Measurements from ENCODE around the gene LGALS8.
"Not testable (repeated sequence)": the region's sequence is repeated elsewhere in the genome, so short reads cannot be mapped to it uniquely, and the experiment has no call there.

The LGALS8 gene

DNA sequence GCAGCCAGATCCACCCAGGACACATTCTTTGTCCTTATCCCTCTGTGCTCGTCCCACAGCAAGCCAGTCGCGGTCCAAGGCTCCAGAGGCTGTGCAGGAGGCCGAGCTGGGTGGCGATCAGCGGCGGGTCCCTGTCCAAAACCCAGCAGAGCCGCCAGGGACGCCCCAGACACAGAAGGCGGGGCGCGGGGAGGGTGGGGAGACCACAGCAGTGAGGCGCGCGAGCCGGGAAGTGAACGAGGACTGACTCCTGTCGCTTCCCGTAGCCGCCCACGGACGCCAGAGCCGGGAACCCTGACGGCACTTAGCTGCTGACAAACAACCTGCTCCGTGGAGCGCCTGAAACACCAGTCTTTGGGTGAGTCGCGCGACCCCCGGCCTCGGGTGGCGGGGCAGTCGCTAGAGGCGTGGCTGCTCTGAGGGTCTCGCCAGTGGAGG, at the start of gene LGALS8:
Gene LGALS8 (plus strand): TSS at position 279 of the 438 bp plus-strand sequence. CDS start 2,089 bp downstream, outside the sequence.
- peak; percentile 62 for DNase-seq

DNA sequence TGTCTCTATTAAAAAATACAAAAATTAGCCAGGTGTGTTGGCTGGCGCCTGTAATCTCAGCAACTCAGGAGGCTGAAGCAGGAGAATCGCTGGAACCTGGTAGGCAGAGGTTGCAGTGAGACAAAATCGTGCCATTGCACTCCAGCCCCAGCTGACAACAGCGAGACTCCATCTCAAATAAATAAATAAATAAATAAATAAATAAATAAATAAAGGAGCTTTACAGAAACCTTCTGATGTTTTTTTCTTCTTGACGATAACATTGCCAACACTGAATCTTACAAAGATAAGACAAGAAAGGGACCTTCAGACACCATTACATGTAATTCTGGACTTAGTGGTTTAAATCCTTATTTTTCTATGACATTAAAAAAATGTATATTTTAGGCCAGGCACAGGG, 47.8 kb upstream of the LGALS8 start:
- no peak for DNase-seq

DNA sequence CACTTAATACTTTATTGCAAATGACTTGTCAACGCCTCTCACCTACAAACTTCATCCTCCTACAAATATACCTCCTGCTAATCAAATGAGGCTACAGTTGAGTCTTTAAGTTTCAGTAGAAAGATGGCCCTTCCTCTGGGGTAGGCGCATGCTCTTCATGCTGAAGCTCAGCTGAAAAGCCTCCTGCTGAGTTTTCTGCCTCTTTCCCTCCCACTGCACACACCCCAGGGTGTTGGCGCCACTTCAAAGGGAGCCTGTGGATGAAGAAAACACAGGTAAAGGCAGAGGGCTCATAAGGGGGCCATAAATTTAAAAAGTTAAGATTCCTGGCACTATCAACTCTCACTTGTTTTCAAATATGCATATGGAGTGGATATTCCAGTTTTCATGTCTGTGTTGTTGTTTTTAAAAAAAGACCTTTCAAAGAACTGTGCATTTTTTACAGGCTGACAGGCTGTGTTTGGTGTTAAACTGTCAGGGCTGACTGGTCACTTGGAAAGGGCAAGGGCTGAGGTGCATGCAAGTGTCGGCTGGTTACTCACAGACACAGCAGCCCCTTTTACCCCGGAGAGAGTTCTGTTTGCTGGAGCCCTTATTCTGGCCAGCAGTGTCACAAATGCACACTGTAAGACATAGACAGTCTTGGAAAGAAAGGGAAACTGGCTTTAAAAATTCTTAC, 42.9 kb upstream of the LGALS8 start:
- no peak for DNase-seq

DNA sequence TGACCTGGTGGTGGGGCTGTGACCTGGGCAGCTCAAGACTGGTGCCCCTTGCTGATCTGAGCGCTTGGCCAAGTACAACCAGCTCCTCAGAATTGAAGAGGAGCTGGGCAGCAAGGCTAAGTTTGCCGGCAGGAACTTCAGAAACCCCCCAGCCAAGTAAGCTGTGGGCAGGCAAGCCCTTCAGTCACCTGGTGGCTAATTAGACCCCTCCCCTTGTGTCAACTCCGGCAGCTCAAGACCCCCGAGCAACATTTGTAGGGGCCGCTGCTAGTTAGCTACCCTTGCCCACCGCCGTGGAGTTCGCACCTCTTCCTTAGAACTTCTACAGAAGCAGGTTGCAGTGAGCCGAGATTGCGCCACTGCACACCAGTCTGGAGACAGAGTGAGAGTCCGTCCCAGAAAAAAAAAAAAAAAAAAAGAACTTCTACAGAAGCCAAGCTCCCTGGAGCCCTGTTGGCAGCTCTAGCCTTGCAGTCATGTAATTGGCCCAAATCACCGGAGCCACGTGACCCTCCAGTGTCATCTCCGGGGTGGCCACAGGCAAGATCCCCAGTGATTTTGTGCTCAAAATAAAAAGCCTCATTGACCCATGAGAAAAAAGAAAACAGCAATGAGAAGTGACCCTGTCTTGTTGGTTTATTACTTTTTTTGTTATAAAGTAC, 39.3 kb upstream of the LGALS8 start:
- DNase-seq = no peak

DNA sequence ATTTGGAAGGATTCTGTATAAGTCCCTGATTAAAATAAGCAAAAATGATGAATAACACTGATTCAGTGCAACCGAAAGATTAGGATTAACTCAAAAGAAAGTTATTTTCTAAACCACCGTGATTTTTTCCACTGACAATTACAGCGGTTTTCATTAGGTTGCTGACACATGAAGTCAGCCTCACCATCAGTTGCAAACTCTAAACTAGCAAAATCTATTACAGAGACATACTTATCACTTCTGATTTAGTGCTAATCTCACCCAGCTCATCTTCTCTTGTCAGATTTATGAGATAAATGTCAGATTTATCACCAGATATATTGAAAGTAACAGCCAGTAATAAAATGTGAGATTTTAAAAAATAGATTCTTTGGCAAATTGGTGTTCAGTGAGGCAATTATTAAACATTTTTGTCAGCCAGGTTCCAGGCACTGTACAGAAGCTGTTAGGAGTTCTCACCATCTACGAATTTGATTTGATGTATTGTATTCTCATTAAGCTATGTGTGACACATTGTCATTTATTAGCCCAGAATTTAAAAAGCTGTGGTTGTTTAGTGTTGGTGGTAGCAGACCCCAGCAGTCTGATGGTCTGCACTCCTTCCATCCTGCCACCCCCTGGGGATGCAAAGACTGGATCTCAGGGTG, 37.3 kb upstream of the LGALS8 start:
- DNase-seq = no peak

DNA sequence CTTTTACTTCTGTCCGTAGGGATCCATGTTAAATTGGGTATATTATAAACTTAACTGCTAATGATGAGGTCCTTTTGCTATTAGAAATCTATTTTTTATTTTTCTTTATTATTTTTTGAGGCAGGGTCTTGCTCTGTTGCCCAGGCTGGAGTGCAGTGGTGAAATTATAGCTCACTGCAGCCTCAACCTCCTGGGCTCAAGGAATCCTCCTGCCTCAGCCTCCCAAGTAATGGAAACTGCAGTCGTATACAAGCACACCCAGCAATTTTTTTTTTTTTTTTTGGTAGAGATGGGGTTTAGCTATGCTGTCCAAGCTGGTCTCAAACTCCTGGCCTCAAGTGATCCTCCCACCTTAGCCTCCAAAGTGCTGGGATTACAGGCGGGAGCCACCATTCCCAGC, 34.6 kb upstream of the LGALS8 start:
- DNase-seq = not testable (repeated sequence)

DNA sequence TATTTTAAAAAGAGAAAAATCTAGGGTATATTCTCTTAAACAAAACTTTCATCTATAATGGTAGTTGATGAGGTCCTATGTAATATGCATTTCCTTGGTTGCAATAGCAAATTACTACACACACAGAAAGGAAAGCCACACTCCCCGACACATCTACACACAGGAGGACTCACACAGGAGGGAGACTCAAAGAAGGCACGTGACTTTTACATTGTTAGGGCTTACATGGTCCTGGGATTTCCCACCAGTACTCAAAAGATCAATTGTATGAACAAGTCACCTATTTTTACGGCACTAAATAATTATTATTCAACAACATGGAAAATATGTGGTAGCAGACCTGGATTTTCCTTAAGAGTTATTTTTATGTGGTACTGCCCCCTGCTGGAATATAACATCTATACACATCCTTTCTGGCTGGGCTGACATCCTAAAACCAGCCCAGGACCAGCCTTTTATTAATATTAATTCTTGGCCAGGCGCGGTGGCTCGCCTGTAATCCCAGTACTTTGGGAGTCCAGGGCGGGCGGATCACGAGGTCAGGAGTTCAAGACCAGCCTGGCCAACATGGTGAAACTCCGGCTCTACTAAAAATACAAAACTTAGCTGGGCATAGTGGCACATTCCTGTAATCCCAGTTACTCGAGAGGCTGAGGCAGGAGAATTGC, 33.9 kb upstream of the LGALS8 start:
- DNase-seq = peak; percentile 24

DNA sequence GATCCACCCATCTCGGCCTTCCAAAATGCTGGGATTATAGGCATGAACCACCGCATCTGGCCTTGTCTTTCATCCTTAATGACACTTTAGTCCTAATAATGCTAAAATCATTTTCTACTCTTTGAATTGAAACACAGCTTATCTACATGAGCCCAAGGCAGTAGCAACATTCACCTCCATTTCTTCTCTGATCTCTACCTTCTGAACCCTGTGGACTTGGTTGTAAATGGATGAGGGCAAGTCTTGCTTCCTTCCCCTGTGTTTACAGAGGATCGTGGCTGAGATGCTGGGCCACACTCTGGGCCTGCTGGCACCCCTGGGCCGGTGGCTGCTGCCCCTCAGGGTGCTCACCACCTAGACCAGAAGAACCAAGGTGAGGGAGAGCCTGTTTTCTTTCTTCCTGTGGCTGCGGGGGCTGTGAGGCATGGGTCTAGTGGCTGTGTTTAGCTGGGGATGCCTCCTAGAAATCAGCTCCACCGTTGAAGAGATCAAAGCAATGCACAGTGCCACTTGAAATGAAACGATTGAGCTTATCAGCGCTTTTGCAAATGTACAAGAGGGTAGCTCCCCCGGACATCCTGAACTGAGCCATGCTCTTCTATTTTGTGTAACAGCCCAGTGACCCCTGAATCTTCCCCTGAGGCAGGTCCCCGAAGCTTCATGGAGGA, 32.2 kb upstream of the LGALS8 start:
- DNase-seq = no peak

DNA sequence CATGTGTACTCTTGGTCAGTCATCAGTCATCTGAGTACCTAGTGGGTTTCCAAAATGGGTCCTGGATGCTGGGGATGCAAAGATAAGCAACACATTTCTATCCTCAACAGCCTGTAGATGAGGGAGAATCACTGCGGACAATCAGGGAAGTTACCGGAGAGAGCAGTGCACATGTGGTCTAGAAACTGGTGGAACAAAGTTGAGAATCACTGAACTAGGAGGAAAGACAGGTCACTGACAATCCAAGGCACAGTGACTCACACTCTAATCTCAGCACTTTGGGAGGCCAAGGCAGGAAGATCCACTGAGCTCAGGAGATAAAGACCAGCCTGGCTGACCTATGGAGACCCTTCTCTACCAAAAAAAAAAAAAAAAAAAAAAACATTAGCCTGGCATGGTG, 31.4 kb upstream of the LGALS8 start:
- DNase-seq = no peak

DNA sequence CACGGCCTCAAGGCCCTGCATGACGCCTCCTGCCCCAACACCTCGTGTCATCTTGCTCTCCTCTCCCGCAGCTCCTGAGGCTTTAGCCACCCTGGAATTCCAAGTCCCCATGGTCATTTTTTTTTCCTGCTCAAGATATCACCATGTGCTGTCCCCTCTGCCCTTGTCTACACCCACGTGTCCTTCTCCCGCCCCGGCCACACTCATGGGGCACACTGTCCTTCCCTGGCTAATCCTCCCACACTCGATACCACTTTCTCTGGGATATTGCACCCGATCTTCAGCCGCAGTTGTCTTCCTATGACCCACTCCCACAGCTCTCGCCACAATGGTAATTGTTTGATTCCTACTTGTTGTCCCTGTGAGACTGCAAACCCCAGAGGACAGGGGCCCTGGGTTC, 29.7 kb upstream of the LGALS8 start:
- no peak for DNase-seq

DNA sequence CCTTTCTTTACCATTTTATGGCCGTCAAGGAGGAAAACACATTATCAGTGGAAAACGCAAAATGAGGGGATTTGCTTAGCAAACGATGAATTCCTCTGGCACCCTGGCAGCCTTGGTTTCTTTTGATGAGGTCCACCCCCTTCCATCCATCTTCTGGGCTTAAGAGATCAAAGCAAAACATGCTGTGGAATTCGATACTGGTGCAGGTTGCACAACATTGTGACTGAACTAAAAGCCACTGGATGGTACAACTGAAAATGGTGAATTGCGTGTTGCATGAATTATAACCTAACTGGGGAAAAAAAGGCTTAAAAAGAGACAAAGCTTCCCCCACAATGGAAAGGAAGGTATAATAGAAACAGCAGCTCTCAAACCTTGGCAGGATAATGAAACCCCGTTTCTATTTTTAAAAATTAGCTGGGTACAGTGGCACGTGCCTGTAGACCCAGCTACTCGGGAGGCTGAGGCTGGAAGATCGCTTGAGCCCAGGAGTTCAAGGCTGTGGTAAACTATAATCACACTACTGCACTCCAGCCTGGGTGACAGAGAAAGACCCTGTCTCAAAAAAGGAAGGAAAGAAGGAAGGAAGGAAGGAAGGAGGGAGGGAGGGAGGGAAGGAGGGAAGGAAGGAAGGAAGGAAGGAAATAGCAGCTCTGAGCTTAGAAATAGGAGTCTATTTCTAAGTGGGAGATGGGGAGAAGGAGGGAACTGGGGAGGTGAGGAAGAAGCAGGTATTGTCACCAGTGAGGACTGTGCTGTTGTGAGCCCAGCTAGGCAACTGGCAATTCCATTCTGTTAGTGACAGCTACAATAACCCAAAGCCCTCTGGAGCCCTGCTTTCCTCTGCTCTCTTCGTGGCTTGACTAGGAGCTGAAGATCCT, 29.0 kb upstream of the LGALS8 start:
- no peak for DNase-seq

DNA sequence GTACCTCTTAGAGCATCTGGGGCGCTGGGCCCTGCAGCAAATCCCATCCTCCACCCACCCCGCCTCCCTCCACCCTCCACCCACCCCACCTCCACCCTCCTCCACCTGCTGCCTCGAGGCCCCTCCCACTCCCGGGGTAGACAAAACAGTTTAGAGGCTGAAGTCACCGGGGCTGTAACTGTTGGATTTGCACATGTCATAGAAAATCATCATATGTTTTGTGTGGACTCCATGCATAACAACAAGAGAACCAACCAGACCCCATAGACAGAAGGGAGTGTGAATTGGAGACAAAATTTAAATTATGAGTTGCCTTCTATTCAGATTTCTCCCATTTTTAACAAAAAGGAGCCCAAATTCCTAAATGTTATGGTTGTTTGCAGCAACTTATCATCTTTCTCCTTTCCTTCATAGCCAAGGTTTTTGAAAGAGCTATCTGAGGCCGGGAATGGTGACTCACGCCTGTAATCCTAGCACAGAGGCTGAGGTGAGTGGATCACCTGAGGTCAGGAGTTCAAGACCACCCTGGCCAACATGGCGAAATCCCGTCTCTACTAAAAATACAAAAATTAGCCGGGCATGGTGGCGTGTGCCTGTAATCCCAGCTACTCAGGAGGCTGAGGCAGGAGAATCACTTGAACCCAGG, 28.2 kb upstream of the LGALS8 start:
- peak; percentile 14 for DNase-seq

DNA sequence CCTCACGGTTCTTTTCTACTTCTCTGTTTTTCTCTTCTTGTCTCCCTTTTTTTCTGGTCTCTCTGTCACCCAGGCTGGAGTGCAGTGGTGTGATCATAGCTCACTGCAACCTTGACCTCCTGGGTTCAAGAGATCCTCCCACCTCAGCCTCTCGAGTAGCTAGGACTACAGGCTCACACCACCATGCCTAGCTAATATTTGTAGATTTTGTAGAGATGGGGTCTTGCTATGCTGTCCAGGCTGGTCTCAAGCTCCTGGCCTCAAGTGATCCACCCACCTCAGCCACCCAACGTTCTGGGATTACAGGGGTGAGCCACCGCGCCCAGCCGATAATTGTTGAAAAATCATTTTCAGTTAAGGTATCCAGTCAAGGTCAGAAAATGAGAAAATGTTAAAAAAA, 25.9 kb upstream of the LGALS8 start:
- DNase-seq = no peak

DNA sequence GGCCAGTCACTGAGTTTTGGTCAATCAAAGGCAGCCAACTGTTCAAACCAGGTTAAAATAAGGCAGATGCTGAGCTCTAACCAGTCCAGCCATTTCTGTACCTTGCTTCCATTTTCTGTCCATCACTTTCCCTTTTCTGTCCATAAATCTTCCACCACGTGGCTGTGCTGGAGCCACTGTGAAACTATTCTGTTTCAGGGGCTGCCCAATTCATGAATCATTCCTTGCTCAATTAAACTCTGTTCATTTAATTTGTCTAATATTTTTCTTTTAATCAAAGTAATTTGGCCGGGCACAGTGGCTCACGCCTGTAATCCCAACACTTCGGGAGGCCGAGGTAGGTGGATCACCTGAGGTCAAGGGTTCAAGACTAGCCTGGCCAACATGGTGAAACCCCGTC, 22.7 kb upstream of the LGALS8 start:
- no peak for DNase-seq

DNA sequence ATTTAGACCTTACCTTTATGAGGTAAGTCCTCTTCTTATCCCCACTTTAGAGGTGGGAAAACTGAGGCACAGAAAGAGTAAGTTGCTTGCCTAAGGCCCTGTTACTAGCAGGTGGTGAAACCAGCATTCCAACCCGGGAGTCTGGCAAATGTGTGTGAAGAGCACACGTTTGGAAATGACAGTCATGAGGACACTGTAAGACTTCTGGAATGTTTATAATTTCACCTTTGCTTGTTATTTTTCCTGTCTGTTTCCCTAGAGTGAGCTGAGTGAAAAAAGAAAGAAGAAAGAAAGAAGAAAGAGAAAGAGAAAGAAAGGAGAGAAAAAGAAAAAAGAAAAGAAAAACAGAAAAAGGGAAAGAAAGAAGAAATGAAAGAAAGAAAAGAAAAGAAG, 21.2 kb upstream of the LGALS8 start:
- no peak for DNase-seq

DNA sequence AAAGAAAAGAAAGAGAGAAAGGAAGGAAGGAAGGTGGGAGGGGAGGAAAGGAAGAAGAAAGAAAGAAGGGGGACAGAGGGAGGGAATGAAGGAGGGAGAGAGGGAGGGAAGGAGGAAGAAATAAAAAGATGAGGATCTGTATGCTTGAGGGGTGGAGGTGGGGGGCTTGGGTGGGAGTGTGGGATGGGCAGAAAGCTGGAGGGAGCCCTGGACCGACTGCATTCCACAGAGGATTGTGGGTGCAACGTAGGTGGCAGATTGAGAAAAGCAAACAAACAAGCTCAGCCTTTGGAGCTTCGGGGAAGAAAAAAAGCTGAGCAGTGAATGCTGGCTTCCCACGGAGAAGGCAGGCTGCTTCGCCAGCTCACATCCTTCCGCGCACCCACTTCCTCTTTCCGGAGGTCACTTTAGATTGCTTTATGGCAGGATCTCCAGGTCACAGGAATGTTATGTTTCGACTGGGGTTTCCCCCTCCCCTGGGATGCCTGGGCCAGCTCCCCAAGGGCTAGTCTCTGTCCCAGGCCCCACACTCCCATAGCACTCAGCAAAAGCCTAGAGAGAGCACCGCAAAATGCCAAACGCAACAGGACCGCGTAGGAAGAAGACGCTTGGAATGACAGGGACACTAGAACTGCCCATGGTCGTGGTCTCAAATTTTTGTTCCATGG, 20.7 kb upstream of the LGALS8 start:
- peak; percentile 73 for DNase-seq

DNA sequence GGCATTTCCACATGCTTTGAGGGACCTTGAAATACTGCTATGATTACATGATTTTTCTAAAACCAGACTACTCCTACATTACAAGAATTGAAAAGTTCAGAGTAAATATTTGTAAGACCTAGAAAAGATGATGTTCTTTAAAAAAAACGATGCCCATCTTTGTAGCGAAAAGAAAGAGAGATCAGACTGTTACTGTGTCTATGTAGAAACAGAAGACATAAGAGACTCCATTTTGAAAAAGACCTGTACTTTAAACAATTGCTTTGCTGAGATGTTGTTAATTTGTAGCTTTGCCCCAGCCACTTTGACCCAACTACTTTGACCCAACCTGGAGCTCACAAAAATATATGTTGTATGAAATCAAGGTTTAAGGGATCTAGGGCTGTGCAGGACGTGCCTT, 19.4 kb upstream of the LGALS8 start:
- not testable (repeated sequence) for DNase-seq

DNA sequence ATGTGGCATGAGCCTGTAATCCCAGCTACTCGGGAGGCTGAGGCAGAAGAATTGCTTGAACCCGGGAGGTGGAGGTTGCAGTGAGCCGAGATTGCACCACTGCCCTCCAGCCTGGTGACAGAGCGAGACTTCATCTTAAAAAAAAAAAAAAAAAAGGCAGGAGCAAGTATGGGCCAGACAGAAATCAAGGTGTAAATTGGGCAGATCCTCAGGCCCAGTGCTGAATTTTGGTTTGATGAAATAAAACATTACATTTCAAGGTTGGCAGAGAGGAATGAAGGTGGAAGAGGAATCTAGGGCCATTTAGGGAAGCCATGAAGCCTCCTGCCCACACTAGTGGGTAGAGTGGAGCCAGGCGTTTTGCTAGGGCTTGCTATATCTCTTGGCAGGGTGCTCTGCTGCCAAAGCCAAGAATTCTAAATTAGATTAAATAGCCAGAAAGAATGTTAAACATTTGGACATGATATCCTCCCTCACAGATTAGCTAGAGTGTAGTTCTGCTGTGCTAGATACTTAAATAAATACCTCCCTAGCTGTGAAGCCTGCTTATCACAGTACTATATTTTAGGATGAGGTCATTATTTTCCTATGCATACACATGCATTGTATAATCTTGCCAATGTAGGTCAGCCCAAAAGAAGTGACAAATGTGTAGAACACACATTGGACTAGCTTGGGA, 16.6 kb upstream of the LGALS8 start:
- no peak for DNase-seq

DNA sequence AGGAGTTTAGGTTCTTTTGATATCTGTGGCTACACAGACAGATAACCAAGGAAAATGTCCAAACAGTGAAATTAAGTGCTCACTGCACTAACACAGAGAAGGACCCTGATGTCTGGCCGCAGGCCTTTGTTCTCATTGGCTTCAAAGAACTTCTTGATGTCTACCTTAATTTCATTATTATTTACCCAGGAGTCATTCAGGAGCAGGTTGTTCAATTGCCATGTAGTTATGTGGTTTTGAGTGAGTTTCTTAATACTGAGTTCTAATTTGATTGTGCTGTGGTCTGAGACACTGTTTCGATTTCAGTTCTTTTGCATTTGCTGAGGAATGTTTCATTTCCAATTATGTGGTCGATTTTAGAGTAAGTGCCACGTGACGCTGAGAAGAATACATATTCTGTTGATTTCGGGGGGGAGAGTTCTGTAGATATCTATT, 15.2 kb upstream of the LGALS8 start:
- peak; percentile 43 for DNase-seq

DNA sequence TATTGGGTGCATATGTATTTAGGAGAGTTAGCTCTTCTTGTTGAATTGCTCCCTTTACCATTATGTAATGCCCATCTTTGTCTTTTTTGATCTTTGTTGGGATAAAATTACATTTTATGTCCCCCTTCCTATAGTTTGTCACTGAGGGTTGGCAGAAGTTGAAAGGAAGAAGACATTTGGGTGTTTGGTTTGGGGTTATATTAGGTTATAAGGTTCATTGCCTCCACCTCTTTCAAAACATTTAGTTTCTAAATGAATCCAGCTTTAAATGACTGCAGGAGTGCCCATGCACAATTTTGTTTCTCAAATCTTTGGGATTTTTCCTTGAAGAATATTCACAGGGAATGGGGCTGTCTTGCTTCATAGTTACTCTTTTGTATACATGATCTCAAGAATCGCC, 14.6 kb upstream of the LGALS8 start:
- DNase-seq = no peak
